HepG2 (cell line): ENCODE data around the gene LENEP. TPM values are rescaled to one million over a fixed set of nuclear protein-coding genes. Genes with fewer than 3 reads are reported as not detected.
A peak's percentile ranks its signal among the peaks of the same experiment; 100 is the strongest.

ENCODE experiments used
- ATF4 ChIP-seq, 2 experiments: fragments of 450-650 bp in 1 of 2; sonication (generic) in 1 of 2; formaldehyde crosslinking; IDR thresholded peaks; 2 replicates each; pipeline versions ENCODE4 v1.5.0 to v1.8.0; 2020 to 2022; ENCODE audit warnings: mild to moderate bottlenecking in 1 of 2, missing genetic modification reagents in 1 of 2
- DZIP1 ChIP-seq: sonication (generic); formaldehyde crosslinking; IDR thresholded peaks from 2 replicates; pipeline ENCODE4 v1.5.0; 2020; ENCODE audit warnings: mild to moderate bottlenecking, missing genetic modification reagents
- EED ChIP-seq: sonication (generic); formaldehyde crosslinking; IDR thresholded peaks from 2 replicates; pipeline ENCODE4 v1.5.0; 2020; ENCODE audit warnings: mild to moderate bottlenecking, missing genetic modification reagents
- KLF12 ChIP-seq: sonication (generic); formaldehyde crosslinking; IDR thresholded peaks from 2 replicates; pipeline ENCODE4 v1.4.0; 2020; ENCODE audit warnings: missing genetic modification reagents, borderline replicate concordance
- MYNN ChIP-seq: sonication (generic); formaldehyde crosslinking; IDR thresholded peaks from 2 replicates; pipeline ENCODE4 v1.4.0; 2020; ENCODE audit warnings: mild to moderate bottlenecking, low read depth, missing genetic modification reagents
- NBN ChIP-seq: fragments of 450-650 bp; conservative IDR thresholded peaks from 2 replicates; pipeline ENCODE4 v1.6.1; 2017
- RNF219 ChIP-seq: sonication (generic); formaldehyde crosslinking; IDR thresholded peaks from 2 replicates; pipeline ENCODE4 v1.5.0; 2020; ENCODE audit warnings: mild to moderate bottlenecking, missing genetic modification reagents
- SP2 ChIP-seq: sonication (generic); formaldehyde crosslinking; IDR thresholded peaks from 2 replicates; pipeline ENCODE4 v1.5.1; 2020; ENCODE audit warnings: mild to moderate bottlenecking, missing genetic modification reagents
- YY1 ChIP-seq: IDR thresholded peaks from 2 replicates; pipeline ENCODE4 v1.6.1; 2011; ENCODE audit warnings: low read length, low read depth, moderate library complexity, mild to moderate bottlenecking; ENCODE audit not compliant: insufficient read depth, insufficient replicate concordance
- ZBTB33 ChIP-seq: sonication (generic); formaldehyde crosslinking; IDR thresholded peaks from 2 replicates; pipeline ENCODE4 v1.4.0; 2020; ENCODE audit warnings: missing genetic modification reagents
- ZNF101 ChIP-seq: sonication (generic); formaldehyde crosslinking; IDR thresholded peaks from 2 replicates; pipeline ENCODE4 v1.4.0; 2020; ENCODE audit warnings: mild to moderate bottlenecking, low read depth, missing genetic modification reagents, borderline replicate concordance
- ZNF234 ChIP-seq: sonication (generic); formaldehyde crosslinking; conservative IDR thresholded peaks from 2 replicates; pipeline ENCODE4 v1.5.1; 2020; ENCODE audit warnings: mild to moderate bottlenecking, missing genetic modification reagents
- ZNF274 ChIP-seq: sonication (generic); formaldehyde crosslinking; IDR thresholded peaks from 2 replicates; pipeline ENCODE4 v1.5.1; 2020; ENCODE audit warnings: mild to moderate bottlenecking, missing genetic modification reagents
- ZNF350 ChIP-seq: sonication (generic); formaldehyde crosslinking; IDR thresholded peaks from 2 replicates; pipeline ENCODE4 v1.4.0; 2020; ENCODE audit warnings: mild to moderate bottlenecking, low read depth, missing genetic modification reagents, borderline replicate concordance
- ZNF670 ChIP-seq: sonication (generic); formaldehyde crosslinking; IDR thresholded peaks from 2 replicates; pipeline ENCODE4 v1.8.0; 2022; ENCODE audit warnings: mild to moderate bottlenecking, missing genetic modification reagents, borderline replicate concordance
- ZXDC ChIP-seq: sonication (generic); formaldehyde crosslinking; IDR thresholded peaks from 2 replicates; pipeline ENCODE4 v1.5.0; 2020; ENCODE audit warnings: mild to moderate bottlenecking, missing genetic modification reagents
- polyA plus RNA-seq, 8 experiments: library from polyadenylated mRNA; depleted of rRNA in 3 of 8; stranded (reverse) in 7 of 8; unstranded in 1 of 8; fragments of >200 nt; fragmentation: Illumina TruSeq in 4 of 8; extraction: Trizol in 4 of 8; gene quantifications; 2 replicates each; pipeline versions ENCODE4 v1.2.1 to v1.2.3, GENCODE V29; 2011 to 2016; ENCODE audit warnings: low read depth in 4 of 8, missing spikeins in 1 of 8, mixed read lengths in 1 of 8; ENCODE audit not compliant: insufficient read depth in 1 of 8
- total RNA-seq, 5 experiments: library from RNA; depleted of rRNA; stranded (reverse); fragments of >200 nt; fragmentation: Illumina TruSeq; extraction: Trizol; gene quantifications; 2 replicates each; pipeline ENCODE4 v1.2.3, GENCODE V29; 2016; ENCODE audit warnings: low read depth in 1 of 5

The LENEP gene
- total and polyA plus RNA-seq, 2 of the 13 experiments (the other 11 are each of a cell fraction or from before 2014, with no cell fraction given) = 0.29 TPM; not detected in 1

- TF ChIP-seq RNF219 (CRISPR knock-in tag) (no peak), EED (CRISPR knock-in tag) (no peak), ZNF350 (no peak), ATF4 (CRISPR knock-in tag; IDR thresholded peaks at IDR 0.05) (peak in 1 of 2 experiments; percentile 74; a peak in 2 of 4 replicates), KLF12 (0 out of 2 replicates have a peak, but pooled peaks have one; percentile 25), ZNF234 (CRISPR knock-in tag) (no peak), ZNF274 (CRISPR knock-in tag) (0 out of 2 replicates have a peak, but pooled peaks have one; percentile 32), NBN (no peak), ZXDC (CRISPR knock-in tag) (no peak; the same call in 1 of the 2 replicates), SP2 (CRISPR knock-in tag) (no peak), DZIP1 (CRISPR knock-in tag) (no peak), YY1 (peak; percentile 84), ZNF101 (no peak), MYNN (CRISPR knock-in tag) (no peak), ZBTB33 (CRISPR knock-in tag) (no peak), ZNF670 (CRISPR knock-in tag) (0 out of 2 replicates have a peak, but pooled peaks have one; percentile 40)
These were observed 20.7 kb upstream of the LENEP start (continued) for GRCh38 chr1:154972517-154973343.
